ENCODE data around the gene RRP8. TPM values are rescaled to one million over a fixed set of nuclear protein-coding genes. Genes with fewer than 3 reads are reported as not detected.
A peak's percentile ranks its signal among the peaks of the same experiment; 100 is the strongest.

The RRP8 gene
- polyA plus RNA-seq, 4 donors = 15.9 to 28.4 (median 21.2) TPM

DNA sequence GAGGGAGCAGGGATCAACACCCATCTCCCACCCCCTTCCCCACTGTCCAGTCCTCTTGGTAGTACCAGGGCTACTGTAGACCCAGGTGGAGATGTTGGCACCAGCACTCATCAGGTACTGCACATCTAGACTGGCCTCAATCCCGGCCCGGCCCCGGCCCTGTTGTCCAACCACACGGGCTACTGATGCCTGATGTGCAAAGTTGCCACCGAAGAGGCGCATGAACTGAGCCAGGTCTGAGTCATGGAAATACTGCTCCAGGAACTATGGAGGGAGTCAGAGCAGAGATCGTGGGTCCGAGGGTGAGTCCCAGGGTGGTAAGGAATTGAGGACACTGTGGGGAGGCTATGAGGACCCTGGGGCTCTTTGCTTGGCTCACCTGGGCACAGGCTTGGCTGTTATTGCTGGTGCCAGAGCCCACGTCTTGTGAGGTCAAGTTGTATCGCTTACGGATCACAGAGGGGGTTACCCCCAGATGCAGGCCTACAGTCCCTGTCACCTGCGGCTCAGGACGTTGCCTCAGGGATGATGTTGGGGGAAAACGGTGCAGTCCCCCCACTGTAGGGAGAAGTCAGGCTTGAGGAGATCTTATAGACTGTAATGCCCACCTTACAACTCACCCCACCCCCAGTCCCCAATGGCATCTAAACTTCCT lies 13.3 kb upstream of the RRP8 start:
- no peak for FAIRE-seq
- peaks cover 0 to 35% (median 0%) of the 10 kb centered on the region in 3 donors for H3K36me3 ChIP-seq (ENCODE audit: control insufficient read depth in 3 of 3, insufficient read depth in 2 of 3, low read depth in 1 of 3, low read length in 3 of 3)
- no peaks in the 10 kb centered on the region for H3K27me3 ChIP-seq (ENCODE audit: control insufficient read depth in 3 of 3, insufficient read depth in 3 of 3, low read length in 3 of 3)
- no peaks in the 10 kb centered on the region for H3K9me3 ChIP-seq (ENCODE audit: control insufficient read depth in 2 of 2, insufficient read depth in 1 of 2, low read depth in 1 of 2, low read length in 1 of 2)
- DNase-seq = no peak
- H3K27ac ChIP-seq (ENCODE audit: low read depth in 1 of 3, low read length in 2 of 3) = no peak overlapping the region
- H3K4me1 ChIP-seq (ENCODE audit: control insufficient read depth in 3 of 3, insufficient read depth in 2 of 3, low read depth in 1 of 3, low read length in 2 of 3) = peaks cover 2 to 27% (median 3%) of the 10 kb centered on the region in 3 donors
- 91 to 95% (median 91%) methylated on average over 14 of the region's 14 CpGs for WGBS, 3 donors
- H3K4me3 ChIP-seq (ENCODE audit: low read depth in 1 of 3, low read length in 3 of 3) = no peak overlapping the region

DNA sequence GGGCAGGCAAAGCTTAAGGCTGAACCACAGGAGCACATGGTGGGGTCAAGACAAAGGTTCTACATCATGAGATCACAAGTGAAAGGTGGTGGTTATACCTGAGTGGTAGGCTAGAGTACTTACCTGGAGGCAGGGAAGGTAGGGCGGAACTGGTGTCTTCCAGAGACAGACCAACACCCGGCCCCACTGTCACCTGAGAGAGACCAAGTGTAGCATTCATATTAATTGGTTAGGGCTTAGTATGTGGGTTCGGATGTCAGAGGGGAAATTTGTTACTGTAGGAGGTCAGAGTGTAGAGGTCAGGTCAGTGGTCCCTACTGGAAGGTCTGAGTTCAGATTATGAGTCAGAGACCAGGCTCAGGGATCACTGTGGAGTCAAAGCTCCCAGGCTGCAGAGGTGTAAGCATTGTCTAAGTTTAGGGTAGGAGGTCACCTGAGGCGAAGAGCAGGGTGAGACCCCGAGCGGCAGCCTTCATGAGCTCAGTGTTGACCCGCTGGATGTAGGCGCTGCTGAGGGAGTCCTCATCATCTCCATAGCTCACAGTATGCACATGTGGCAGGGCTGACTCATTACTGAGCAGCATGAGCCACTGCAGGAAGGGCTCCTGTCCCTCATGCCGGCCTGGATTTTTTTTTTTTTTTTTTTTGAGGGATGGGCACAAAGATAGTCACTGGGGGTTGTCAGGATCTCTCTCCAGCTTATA lies 12.6 kb upstream of the RRP8 start:
- Histone ChIP-seq H3K27ac (ENCODE audit: low read depth in 1 of 3, low read length in 2 of 3) (no peak overlapping the region), H3K9me3 (ENCODE audit: control insufficient read depth in 2 of 2, insufficient read depth in 1 of 2, low read depth in 1 of 2, low read length in 1 of 2) (no peaks in the 10 kb centered on the region), H3K36me3 (ENCODE audit: control insufficient read depth in 3 of 3, insufficient read depth in 2 of 3, low read depth in 1 of 3, low read length in 3 of 3) (peaks cover 0 to 41% (median 0%) of the 10 kb centered on the region in 3 donors), H3K27me3 (ENCODE audit: control insufficient read depth in 3 of 3, insufficient read depth in 3 of 3, low read length in 3 of 3) (no peaks in the 10 kb centered on the region), H3K4me3 (ENCODE audit: low read depth in 1 of 3, low read length in 3 of 3) (no peak overlapping the region), H3K4me1 (ENCODE audit: control insufficient read depth in 3 of 3, insufficient read depth in 2 of 3, low read depth in 1 of 3, low read length in 2 of 3) (peaks cover 2 to 33% (median 3%) of the 10 kb centered on the region in 3 donors)
- FAIRE-seq = no peak
- WGBS, 3 donors = 93 to 95% (median 95%) methylated on average over 9 of the region's 9 CpGs
- no peak for DNase-seq

DNA sequence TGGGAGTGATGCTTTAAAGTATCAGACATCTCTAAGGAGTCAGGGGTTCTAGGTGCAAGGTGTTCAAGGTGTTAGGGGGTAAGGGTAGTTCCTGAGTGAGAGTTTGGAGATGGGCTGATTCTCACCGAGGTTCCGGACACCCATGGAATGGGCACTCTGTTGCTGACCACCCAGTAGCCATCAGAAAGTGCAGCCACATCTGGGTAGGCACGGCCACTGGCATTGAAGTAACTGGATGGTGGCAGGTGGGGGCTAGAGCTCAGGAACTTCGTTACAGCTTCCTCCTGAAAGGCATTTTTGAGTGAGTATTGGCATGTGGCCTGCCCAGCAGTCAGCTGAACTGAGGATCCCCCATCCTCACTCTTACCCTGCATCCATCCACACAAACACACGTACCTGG lies 11.6 kb upstream of the RRP8 start:
- Histone ChIP-seq H3K4me3 (ENCODE audit: low read depth in 1 of 3, low read length in 3 of 3) (no peak overlapping the region), H3K4me1 (ENCODE audit: control insufficient read depth in 3 of 3, insufficient read depth in 2 of 3, low read depth in 1 of 3, low read length in 2 of 3) (peaks cover 2 to 38% (median 3%) of the 10 kb centered on the region in 3 donors), H3K36me3 (ENCODE audit: control insufficient read depth in 3 of 3, insufficient read depth in 2 of 3, low read depth in 1 of 3, low read length in 3 of 3) (peaks cover 0 to 51% (median 3%) of the 10 kb centered on the region in 3 donors), H3K27me3 (ENCODE audit: control insufficient read depth in 3 of 3, insufficient read depth in 3 of 3, low read length in 3 of 3) (no peaks in the 10 kb centered on the region), H3K9me3 (ENCODE audit: control insufficient read depth in 2 of 2, insufficient read depth in 1 of 2, low read depth in 1 of 2, low read length in 1 of 2) (no peaks in the 10 kb centered on the region), H3K27ac (ENCODE audit: low read depth in 1 of 3, low read length in 2 of 3) (no peak overlapping the region)
- no peak for DNase-seq
- FAIRE-seq = no peak
- WGBS, 3 donors = 95 to 98% (median 95%) methylated on average over 5 of the region's 5 CpGs

DNA sequence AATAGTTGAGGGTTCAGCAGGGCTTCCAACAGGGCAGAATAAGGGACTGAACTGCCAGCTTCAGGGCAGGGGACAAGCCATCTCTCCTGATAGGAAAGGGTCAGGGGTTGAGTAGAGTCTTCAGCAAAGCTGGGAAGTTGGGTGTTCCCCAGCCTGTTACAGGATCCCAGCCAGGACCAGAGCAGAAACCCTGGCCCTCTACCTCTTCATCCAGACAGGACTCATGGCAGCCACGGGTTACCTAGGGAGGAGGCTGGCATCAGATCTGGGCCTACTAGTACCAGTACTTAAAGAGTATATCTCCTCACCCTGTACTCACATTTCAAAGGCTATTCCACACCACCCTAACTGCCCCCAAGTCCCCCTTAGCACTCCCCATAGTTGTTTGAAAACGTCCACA lies 11.0 kb upstream of the RRP8 start:
- 82 to 87% (median 86%) methylated on average over 2 of the region's 2 CpGs for WGBS, 3 donors
- Histone ChIP-seq H3K4me3 (ENCODE audit: low read depth in 1 of 3, low read length in 3 of 3) (no peak overlapping the region), H3K36me3 (ENCODE audit: control insufficient read depth in 3 of 3, insufficient read depth in 2 of 3, low read depth in 1 of 3, low read length in 3 of 3) (peaks cover 5 to 57% (median 6%) of the 10 kb centered on the region in 3 donors), H3K27me3 (ENCODE audit: control insufficient read depth in 3 of 3, insufficient read depth in 3 of 3, low read length in 3 of 3) (no peaks in the 10 kb centered on the region), H3K27ac (ENCODE audit: low read depth in 1 of 3, low read length in 2 of 3) (no peak overlapping the region), H3K9me3 (ENCODE audit: control insufficient read depth in 2 of 2, insufficient read depth in 1 of 2, low read depth in 1 of 2, low read length in 1 of 2) (no peaks in the 10 kb centered on the region), H3K4me1 (ENCODE audit: control insufficient read depth in 3 of 3, insufficient read depth in 2 of 3, low read depth in 1 of 3, low read length in 2 of 3) (peaks cover 2 to 35% (median 3%) of the 10 kb centered on the region in 3 donors)
- DNase-seq (no peak), FAIRE-seq (no peak)

DNA sequence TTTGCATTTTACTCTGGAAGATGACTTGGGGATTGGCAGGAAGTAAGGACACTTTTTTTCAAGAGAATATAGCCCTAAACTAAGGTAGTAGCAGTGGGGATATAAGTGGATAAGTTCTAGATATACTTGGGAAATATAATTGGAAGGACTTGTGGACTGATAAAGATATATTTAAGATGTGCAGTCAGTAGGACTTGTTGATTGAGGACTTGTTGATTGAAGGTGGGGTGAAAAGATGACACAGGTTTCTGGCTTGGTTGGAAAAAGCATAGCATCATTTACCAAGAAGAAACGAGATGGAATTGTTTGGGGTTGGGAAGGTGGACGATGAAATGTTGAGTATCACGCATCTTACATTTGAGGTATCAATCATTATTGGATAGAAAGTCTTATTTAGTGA lies 10.1 kb upstream of the RRP8 start:
- 95 to 96% (median 95%) methylated on average over 3 of the region's 3 CpGs for WGBS, 3 donors
- H3K4me1 ChIP-seq (ENCODE audit: control insufficient read depth in 3 of 3, insufficient read depth in 2 of 3, low read depth in 1 of 3, low read length in 2 of 3) = peaks cover 2 to 32% (median 3%) of the 10 kb centered on the region in 3 donors

DNA sequence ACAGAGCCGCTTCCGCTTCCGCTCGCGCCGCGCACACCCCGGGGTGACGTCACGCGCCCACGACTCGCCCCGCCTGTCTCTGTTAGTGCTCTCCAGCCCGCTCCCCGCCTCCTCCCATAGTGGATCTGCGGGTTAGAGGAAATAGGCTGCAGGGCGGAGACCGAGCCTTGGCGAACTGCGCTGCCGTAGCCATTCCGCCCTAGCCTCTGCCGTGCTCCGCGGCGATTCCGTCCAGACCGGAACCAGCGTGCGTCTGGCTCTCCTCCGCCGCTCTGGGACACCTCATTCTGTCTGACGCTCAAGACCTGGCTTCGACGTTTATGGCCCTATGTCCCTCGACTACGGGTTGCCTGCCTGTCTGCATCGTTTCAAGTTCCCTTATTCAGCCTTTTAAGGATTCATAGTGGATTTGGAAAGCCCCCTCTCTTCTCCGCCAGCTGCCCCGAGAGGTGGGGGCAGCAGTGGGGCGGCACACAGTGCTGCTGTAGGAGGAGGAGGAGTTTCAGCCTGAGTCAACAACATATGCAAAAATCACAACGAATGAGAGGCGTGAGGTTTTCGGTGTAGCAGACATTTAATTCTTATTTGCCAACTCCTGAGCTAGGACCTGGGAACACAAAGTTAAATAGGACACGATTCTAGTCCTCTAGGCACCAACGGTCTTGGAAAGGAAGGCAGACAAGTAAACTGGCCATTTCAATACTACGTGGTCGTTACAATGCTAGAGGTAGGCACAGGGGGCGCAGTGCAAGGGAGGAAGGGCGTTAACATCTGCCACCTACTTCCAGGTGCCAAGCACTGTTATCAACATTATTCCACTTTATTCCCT lies 9.0 kb upstream of the RRP8 start, which contains the start of gene TAF10:
Gene TAF10 (minus strand): TSS at position 4 of the 829 bp plus-strand sequence. CDS start 27 bp downstream, outside the sequence.
- FAIRE-seq (no peak), DNase-seq (peak; percentile 97)
- peaks cover 0 to 28% (median 2%) of the 10 kb centered on the region in 3 donors for H3K4me1 ChIP-seq (ENCODE audit: control insufficient read depth in 3 of 3, insufficient read depth in 2 of 3, low read depth in 1 of 3, low read length in 2 of 3)
- no peaks in the 10 kb centered on the region for H3K9me3 ChIP-seq (ENCODE audit: control insufficient read depth in 2 of 2, insufficient read depth in 1 of 2, low read depth in 1 of 2, low read length in 1 of 2)
- no peaks in the 10 kb centered on the region for H3K27me3 ChIP-seq (ENCODE audit: control insufficient read depth in 3 of 3, insufficient read depth in 3 of 3, low read length in 3 of 3)
- peak within 1 kb of the TSS; percentile 79 to 98 (median 79) for H3K4me3 ChIP-seq (ENCODE audit: low read depth in 1 of 3, low read length in 3 of 3)
- peak within 1 kb of the TSS; percentile 92 to 100 (median 96) for H3K27ac ChIP-seq (ENCODE audit: low read depth in 1 of 3, low read length in 2 of 3)
- H3K36me3 ChIP-seq (ENCODE audit: control insufficient read depth in 3 of 3, insufficient read depth in 2 of 3, low read depth in 1 of 3, low read length in 3 of 3) = peaks cover 9 to 72% (median 14%) of the 10 kb centered on the region in 3 donors
- 0 to 1% (median 0%) methylated on average over 46 to 51 of the region's 51 CpGs for WGBS, 3 donors

More for the DNA sequence above, 10.1 kb upstream of the RRP8 start:
- Histone ChIP-seq H3K27ac (ENCODE audit: low read depth in 1 of 3, low read length in 2 of 3) (peak overlapping the region in 2 of 3 donors; percentile 96 to 100), H3K9me3 (ENCODE audit: control insufficient read depth in 2 of 2, insufficient read depth in 1 of 2, low read depth in 1 of 2, low read length in 1 of 2) (no peaks in the 10 kb centered on the region), H3K27me3 (ENCODE audit: control insufficient read depth in 3 of 3, insufficient read depth in 3 of 3, low read length in 3 of 3) (no peaks in the 10 kb centered on the region), H3K36me3 (ENCODE audit: control insufficient read depth in 3 of 3, insufficient read depth in 2 of 3, low read depth in 1 of 3, low read length in 3 of 3) (peaks cover 8 to 66% (median 12%) of the 10 kb centered on the region in 3 donors), H3K4me3 (ENCODE audit: low read depth in 1 of 3, low read length in 3 of 3) (no peak overlapping the region)
- no peak for FAIRE-seq
- no peak for DNase-seq

DNA sequence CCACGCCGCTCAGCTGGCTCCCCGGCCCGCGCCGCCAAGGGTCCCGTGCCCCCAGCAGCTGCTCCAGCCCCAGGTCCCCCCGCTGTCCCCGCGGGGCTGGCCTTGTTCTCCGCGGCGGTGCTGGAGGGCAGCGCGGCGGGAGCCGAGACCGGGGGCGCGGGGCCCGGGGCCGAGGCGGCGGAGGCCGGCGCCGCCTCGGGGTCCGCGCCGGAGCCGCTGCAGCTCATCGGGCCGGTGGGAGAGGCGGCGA lies 8.5 kb upstream of the RRP8 start:
- 0 to 1% (median 1%) methylated on average over 22 to 36 of the region's 36 CpGs for WGBS, 3 donors
- Histone ChIP-seq H3K4me1 (ENCODE audit: control insufficient read depth in 3 of 3, insufficient read depth in 2 of 3, low read depth in 1 of 3, low read length in 2 of 3) (peaks cover 0 to 30% (median 2%) of the 10 kb centered on the region in 3 donors), H3K9me3 (ENCODE audit: control insufficient read depth in 2 of 2, insufficient read depth in 1 of 2, low read depth in 1 of 2, low read length in 1 of 2) (no peaks in the 10 kb centered on the region), H3K4me3 (ENCODE audit: low read depth in 1 of 3, low read length in 3 of 3) (peak overlapping the region; percentile 79 to 98 (median 79)), H3K27ac (ENCODE audit: low read depth in 1 of 3, low read length in 2 of 3) (peak overlapping the region; percentile 92 to 100 (median 96)), H3K36me3 (ENCODE audit: control insufficient read depth in 3 of 3, insufficient read depth in 2 of 3, low read depth in 1 of 3, low read length in 3 of 3) (peaks cover 9 to 67% (median 14%) of the 10 kb centered on the region in 3 donors), H3K27me3 (ENCODE audit: control insufficient read depth in 3 of 3, insufficient read depth in 3 of 3, low read length in 3 of 3) (no peaks in the 10 kb centered on the region)
- FAIRE-seq (no peak), DNase-seq (no peak)
